ENCODE data around the gene BTBD8.

GRCh38 chr1:92184632-92185031, 104.5 kb downstream of the BTBD8 start:
- TF ChIP-seq CTCF (IDR thresholded peaks at IDR 0.05) (no peak), EP300 (IDR thresholded peaks at IDR 0.05) (no peak)

Measured in sigmoid colon (tissue), 4 donors.